ENCODE results near the gene MRPL54. TPM values are rescaled to one million over a fixed set of nuclear protein-coding genes. Genes with fewer than 3 reads are reported as not detected.
"Not testable (repeated sequence)": the region's sequence is repeated elsewhere in the genome, so short reads cannot be mapped to it uniquely, and the experiment has no call there.

MRPL54 gene
- total RNA-seq, 2 donors from 2014 or later, result 78.9 to 86.0 TPM

DNA sequence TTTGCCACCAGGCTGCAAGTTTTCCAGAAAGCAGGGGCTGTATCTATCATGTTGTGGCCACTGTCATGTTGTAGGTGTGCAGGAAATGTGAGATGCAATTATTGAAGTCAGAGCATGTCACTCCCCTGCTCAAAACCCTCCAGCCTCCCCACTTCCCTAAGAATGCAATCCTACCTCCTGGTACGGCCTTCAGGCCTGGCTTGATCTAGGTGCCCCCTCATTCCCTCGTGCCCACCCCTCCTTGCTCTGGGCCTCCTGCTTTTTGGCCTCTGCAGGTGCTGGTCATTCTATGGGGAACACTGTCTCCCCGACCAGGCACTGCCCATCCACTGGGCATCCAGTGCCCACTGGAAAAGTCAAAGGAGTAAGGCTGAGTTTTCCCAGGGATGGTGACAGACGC, 52.2 kb downstream of the MRPL54 start:
- Histone ChIP-seq H3K9me3 (no peaks in the 10 kb centered on the region), H3K4me3 (no peak overlapping the region), H3K27ac (no peak overlapping the region), H3K27me3 (no peaks in the 10 kb centered on the region), H3K4me1 (no peaks in the 10 kb centered on the region), H3K36me3 (replicated peaks in 1 of 2; ENCODE audit: insufficient read depth in 1 of 2, low read depth in 2 of 2) (no peaks in the 10 kb centered on the region)
- DNase-seq (no peak), ATAC-seq (no peak)
- intact Hi-C loops (cut with DNase I), result no loop called here
- WGBS, 2 donors, result 90 to 92% methylated on average over 4 of the region's 4 CpGs
- TF ChIP-seq, protein P1, sequence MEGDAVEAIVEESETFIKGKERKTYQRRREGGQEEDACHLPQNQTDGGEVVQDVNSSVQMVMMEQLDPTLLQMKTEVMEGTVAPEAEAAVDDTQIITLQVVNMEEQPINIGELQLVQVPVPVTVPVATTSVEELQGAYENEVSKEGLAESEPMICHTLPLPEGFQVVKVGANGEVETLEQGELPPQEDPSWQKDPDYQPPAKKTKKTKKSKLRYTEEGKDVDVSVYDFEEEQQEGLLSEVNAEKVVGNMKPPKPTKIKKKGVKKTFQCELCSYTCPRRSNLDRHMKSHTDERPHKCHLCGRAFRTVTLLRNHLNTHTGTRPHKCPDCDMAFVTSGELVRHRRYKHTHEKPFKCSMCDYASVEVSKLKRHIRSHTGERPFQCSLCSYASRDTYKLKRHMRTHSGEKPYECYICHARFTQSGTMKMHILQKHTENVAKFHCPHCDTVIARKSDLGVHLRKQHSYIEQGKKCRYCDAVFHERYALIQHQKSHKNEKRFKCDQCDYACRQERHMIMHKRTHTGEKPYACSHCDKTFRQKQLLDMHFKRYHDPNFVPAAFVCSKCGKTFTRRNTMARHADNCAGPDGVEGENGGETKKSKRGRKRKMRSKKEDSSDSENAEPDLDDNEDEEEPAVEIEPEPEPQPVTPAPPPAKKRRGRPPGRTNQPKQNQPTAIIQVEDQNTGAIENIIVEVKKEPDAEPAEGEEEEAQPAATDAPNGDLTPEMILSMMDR (IDR thresholded peaks at IDR 0.05), result no peak
- TF ChIP-seq POLR2A (IDR thresholded peaks at IDR 0.05), result no peak

DNA sequence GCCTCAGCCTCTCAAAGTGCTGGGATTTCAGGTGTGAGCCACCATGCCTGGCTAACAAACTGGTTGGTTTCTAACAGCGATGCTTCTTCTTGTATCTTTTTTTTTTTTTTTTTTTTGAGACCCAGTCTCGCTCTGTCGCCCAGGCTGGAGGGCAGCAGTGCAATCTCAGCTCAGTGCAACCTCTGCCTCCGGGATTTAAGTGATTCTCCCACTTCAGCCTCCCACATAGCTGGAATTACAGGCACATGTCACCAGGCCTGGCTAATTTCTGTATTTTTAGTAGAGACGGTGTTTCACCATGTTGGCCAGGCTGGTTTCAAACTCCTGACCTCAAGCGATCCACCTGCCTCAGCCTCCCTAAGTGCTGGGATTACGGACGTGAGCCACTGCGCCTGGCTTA, 53.7 kb downstream of the MRPL54 start:
- 83 to 86% methylated on average over 4 to 7 of the region's 9 CpGs for WGBS, 2 donors
- DNase-seq; H3K27ac ChIP-seq; H3K4me3 ChIP-seq; H3K36me3 ChIP-seq (replicated peaks in 1 of 2; ENCODE audit: insufficient read depth in 1 of 2, low read depth in 2 of 2); intact Hi-C loops (cut with DNase I); H3K4me1 ChIP-seq; ATAC-seq; H3K9me3 ChIP-seq; H3K27me3 ChIP-seq: not testable (repeated sequence)

DNA sequence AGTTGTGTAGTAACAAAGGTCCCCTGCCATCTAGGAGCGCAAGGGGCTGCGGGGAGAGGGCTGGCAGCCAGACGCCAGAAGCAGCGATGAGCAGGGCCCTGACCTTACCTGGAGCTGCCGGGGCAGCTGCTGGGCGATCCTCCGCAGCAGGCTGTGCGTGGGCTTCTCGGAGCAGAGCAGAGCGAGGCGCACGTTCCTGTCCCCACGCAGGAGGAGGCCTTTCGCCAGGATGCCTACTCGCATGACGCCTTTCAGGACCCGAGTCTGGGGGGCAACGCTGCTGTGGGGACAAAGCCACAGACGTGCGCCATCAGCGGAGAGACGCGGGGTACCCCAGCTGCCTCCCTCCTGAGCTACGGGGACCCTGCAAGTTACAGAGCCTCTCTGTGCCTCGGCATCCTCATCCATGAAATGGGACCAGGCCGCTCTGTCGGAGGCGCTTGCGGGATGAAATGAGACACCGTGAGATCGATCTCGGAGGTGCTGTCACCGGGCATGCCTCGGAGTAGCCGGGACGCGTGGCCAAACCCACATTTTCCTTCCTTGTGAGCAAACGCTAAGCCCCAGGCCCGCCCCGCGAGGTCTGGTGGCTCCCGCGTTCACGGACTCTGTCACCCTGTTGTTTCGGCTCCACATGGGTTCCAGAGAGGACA, 54.2 kb downstream of the MRPL54 start:
- ATAC-seq, result no peak
- no peaks in the 10 kb centered on the region for H3K36me3 ChIP-seq (replicated peaks in 1 of 2; ENCODE audit: insufficient read depth in 1 of 2, low read depth in 2 of 2)
- no peaks in the 10 kb centered on the region for H3K27me3 ChIP-seq
- no peak overlapping the region for H3K27ac ChIP-seq
- WGBS, 2 donors, result 85 to 87% methylated on average over 9 to 42 of the region's 45 CpGs
- no peak overlapping the region for H3K4me3 ChIP-seq
- TF ChIP-seq, protein P1 (IDR thresholded peaks at IDR 0.05), result no peak
- TF ChIP-seq POLR2A (IDR thresholded peaks at IDR 0.05), result no peak
- H3K4me1 ChIP-seq, result no peaks in the 10 kb centered on the region
- intact Hi-C loops (cut with DNase I), result no loop called here
- DNase-seq, result no peak
- no peaks in the 10 kb centered on the region for H3K9me3 ChIP-seq

Small RNA genes lying within 50 kb of the gene (small RNA-seq; reads per million reads assigned to genes)
- not detected for gene AC005777.1

Other genes starting within 250 kb of the MRPL54 start
- gene TEKTIP1, start 223.5 kb upstream of the MRPL54 start, total RNA-seq, result 1 to 10 TPM in 1 of 2 donors, not detected in 1; 1.3 TPM
- 10 to 100 TPM; 64.3 to 78.8 TPM for gene MFSD12, start 205.1 kb upstream of the MRPL54 start, total RNA-seq
- 10 to 100 TPM; 66.7 to 91.0 TPM for gene HMG20B, start 189.7 kb upstream of the MRPL54 start, total RNA-seq
- gene GIPC3, start 177.2 kb upstream of the MRPL54 start, total RNA-seq, result under 1 TPM; 0.78 to 0.99 TPM
- 1 to 10 TPM in 1 of 2 donors, under 1 TPM in 1; 0.52 to 3.0 TPM for gene TBXA2R, start 155.8 kb upstream of the MRPL54 start, total RNA-seq
- gene CACTIN, start 135.9 kb upstream of the MRPL54 start, total RNA-seq, result 10 to 100 TPM; 16.3 to 23.4 TPM
- 10 to 100 TPM; 16.6 to 30.7 TPM for gene PIP5K1C, start 62.2 kb upstream of the MRPL54 start, total RNA-seq
- gene TJP3, start 54.3 kb upstream of the MRPL54 start, total RNA-seq, result 10 to 100 TPM; 15.8 to 21.4 TPM
- gene APBA3, start 990 bp upstream of the MRPL54 start, total RNA-seq, result 10 to 100 TPM; 20.0 to 35.6 TPM
- not detected for gene RAX2, start 9.5 kb downstream of the MRPL54 start, total RNA-seq
- gene MATK, start 23.7 kb downstream of the MRPL54 start, total RNA-seq, result under 1 TPM in 1 of 2 donors, not detected in 1; 0.78 TPM
- not detected for gene ZFR2, start 106.4 kb downstream of the MRPL54 start, total RNA-seq
- 1 to 10 TPM in 1 of 2 donors, not detected in 1; 1.6 TPM for gene ATCAY, start 118.0 kb downstream of the MRPL54 start, total RNA-seq
- gene NMRK2, start 170.4 kb downstream of the MRPL54 start, total RNA-seq, result not detected
- 10 to 100 TPM; 44.5 to 47.7 TPM for gene DAPK3, start 208.4 kb downstream of the MRPL54 start, total RNA-seq
- 1,000 to 10,000 TPM; 1,656 to 1,704 TPM for gene EEF2, start 222.8 kb downstream of the MRPL54 start, total RNA-seq
- 10 to 100 TPM; 12.7 to 17.1 TPM for gene PIAS4, start 245.1 kb downstream of the MRPL54 start, total RNA-seq